CD14-positive monocyte (primary cell): Measurements from ENCODE around the gene CACUL1. TPM values are rescaled to one million over a fixed set of nuclear protein-coding genes. Genes with fewer than 3 reads are reported as not detected.

ENCODE experiments used
- DNase-seq, 3 donors: peaks; one replicate each; pipeline ENCODE4 v3.0.0-alpha.2; 2011 to 2022
- H2AFZ ChIP-seq: 2 replicates; pipeline ENCODE4 v1.6.0; 2012; ENCODE audit warnings: mild to moderate bottlenecking, low read depth, low read length, inconsistent platforms; ENCODE audit not compliant: insufficient read depth, poor library complexity, severe bottlenecking
- H3K27ac ChIP-seq, 2 donors: 1 replicate in 1 of 2; 2 replicates in 1 of 2; pipeline ENCODE4 v1.5.1; 2012 to 2013; ENCODE audit warnings: low read length in 2 of 2, control low read depth in 1 of 2, inconsistent platforms in 1 of 2, low read depth in 1 of 2, mild to moderate bottlenecking in 1 of 2
- H3K27me3 ChIP-seq, 2 donors: one replicate each; pipeline versions ENCODE4 v1.6.0 to v1.6.1; 2011 to 2013; ENCODE audit warnings: low read length in 2 of 2; ENCODE audit not compliant: control insufficient read depth in 2 of 2, insufficient read depth in 2 of 2
- H3K36me3 ChIP-seq, 2 donors: replicated peaks in 1 of 2; 1 replicate in 1 of 2; 2 replicates in 1 of 2; pipeline versions ENCODE4 v1.5.1 to v1.6.1; 2012 to 2013; ENCODE audit warnings: low read length in 2 of 2, control low read depth in 1 of 2, inconsistent platforms in 1 of 2, mild to moderate bottlenecking in 1 of 2; ENCODE audit not compliant: insufficient read depth in 2 of 2, control insufficient read depth in 1 of 2
- H3K4me1 ChIP-seq, 2 donors: 1 replicate in 1 of 2; 2 replicates in 1 of 2; pipeline versions ENCODE4 v1.5.1 to v1.6.1; 2012 to 2013; ENCODE audit warnings: low read length in 2 of 2, control low read depth in 1 of 2, inconsistent platforms in 1 of 2, mild to moderate bottlenecking in 1 of 2, moderate library complexity in 1 of 2; ENCODE audit not compliant: insufficient read depth in 2 of 2, control insufficient read depth in 1 of 2
- H3K4me2 ChIP-seq: replicated peaks from 2 replicates; pipeline ENCODE3; 2012; ENCODE audit warnings: low read length, moderate library complexity, mild to moderate bottlenecking; ENCODE audit not compliant: poor library complexity, severe bottlenecking; ENCODE audit errors: extremely low read depth
- H3K4me3 ChIP-seq, 3 experiments: fragments of 200-600 bp in 1 of 3; sonication (generic) in 1 of 3; replicated peaks in 1 of 3; 1 replicate in 2 of 3; 2 replicates in 1 of 3; pipeline ENCODE4 v1.5.1; 2011 to 2013; ENCODE audit warnings: low read length in 3 of 3, mild to moderate bottlenecking in 3 of 3, control low read depth in 2 of 3, low read depth in 2 of 3, inconsistent platforms in 1 of 3, moderate library complexity in 1 of 3
- H3K79me2 ChIP-seq: 2 replicates; pipeline ENCODE4 v1.6.0; 2012; ENCODE audit warnings: mild to moderate bottlenecking, control low read depth, inconsistent platforms, low read length, moderate library complexity; ENCODE audit not compliant: insufficient read depth
- H3K9ac ChIP-seq: 2 replicates; pipeline ENCODE4 v1.6.0; 2017; ENCODE audit warnings: low read length, mild to moderate bottlenecking; ENCODE audit not compliant: insufficient read depth, poor library complexity, severe bottlenecking
- H3K9me3 ChIP-seq, 2 donors: replicated peaks in 1 of 2; 1 replicate in 1 of 2; 2 replicates in 1 of 2; pipeline versions ENCODE4 v1.5.1 to v1.6.1; 2012 to 2013; ENCODE audit warnings: low read length in 2 of 2, control low read depth in 1 of 2; ENCODE audit not compliant: control insufficient read depth in 1 of 2, insufficient read depth in 1 of 2
- H4K20me1 ChIP-seq: 2 replicates; pipeline ENCODE4 v1.6.0; 2012; ENCODE audit warnings: mild to moderate bottlenecking, low read length, control low read depth, moderate library complexity; ENCODE audit not compliant: insufficient read depth
- H3K27ac Mint-ChIP-seq, 7 donors: one replicate each; pipeline ENCODE4 v1.8.0; 2020; ENCODE audit warnings: mild to moderate bottlenecking in 7 of 7, mixed read lengths in 7 of 7, moderate library complexity in 6 of 7, inconsistent platforms in 2 of 7
- H3K27me3 Mint-ChIP-seq, 3 donors: one replicate each; pipeline ENCODE4 v1.8.0; 2021 to 2022; ENCODE audit warnings: low read depth in 3 of 3, mild to moderate bottlenecking in 3 of 3, mixed read lengths in 3 of 3, moderate library complexity in 3 of 3, inconsistent platforms in 1 of 3
- H3K36me3 Mint-ChIP-seq, 2 donors: one replicate each; pipeline ENCODE4 v1.8.0; 2020; ENCODE audit warnings: mixed read lengths in 2 of 2, inconsistent platforms in 1 of 2, mild to moderate bottlenecking in 1 of 2
- H3K4me1 Mint-ChIP-seq: one replicate; pipeline ENCODE4 v1.8.0; 2020; ENCODE audit warnings: mild to moderate bottlenecking, mixed read lengths
- H3K4me3 Mint-ChIP-seq, 2 donors: one replicate each; pipeline ENCODE4 v1.8.0; 2020; ENCODE audit warnings: mild to moderate bottlenecking in 2 of 2, mixed read lengths in 2 of 2, moderate library complexity in 1 of 2
- H3K9me3 Mint-ChIP-seq, 7 donors: one replicate each; pipeline ENCODE4 v1.8.0; 2020 to 2022; ENCODE audit warnings: mixed read lengths in 7 of 7, mild to moderate bottlenecking in 6 of 7, moderate library complexity in 6 of 7, inconsistent platforms in 2 of 7
- CTCF ChIP-seq: fragments of 200-600 bp; IDR thresholded peaks from one replicate; pipeline ENCODE4 v1.8.0; 2022; ENCODE audit warnings: antibody characterized with exemption, mild to moderate bottlenecking
- WGBS: methylation state at CpG from one replicate; pipeline ENCODE4 v1.1.5; 2013; ENCODE audit warnings: missing lambda C conversion rate; ENCODE audit not compliant: insufficient coverage; 5-methylcytosine and 5-hydroxymethylcytosine counted together
- intact Hi-C, 2 donors: fragments of 100-400 bp; cut with micrococcal nuclease; formaldehyde crosslinking; loops; one replicate each; pipeline versions ENCODE4 v1.15.0 to v1.15.1; 2023
- polyA plus RNA-seq, 3 donors: library from polyadenylated mRNA; depleted of rRNA in 1 of 3; unstranded in 2 of 3; stranded (reverse) in 1 of 3; fragments of 300-500 nt in 2 of 3; fragments of >200 nt in 1 of 3; fragmentation: Illumina TruSeq in 2 of 3; gene quantifications; 1 replicate in 2 of 3; 2 replicates in 1 of 3; pipeline ENCODE4 v1.2.3, GENCODE V29; 2012 to 2021

CACUL1 gene
- polyA plus RNA-seq, 3 donors: 18.1 to 50.8 (median 38.8) TPM

GRCh38 chr10:118682533-118682932 lies 72.2 kb downstream of the CACUL1 start:
- Histone ChIP-seq H3K4me1 (no peaks in the 10 kb centered on the region), H3K79me2 (no peaks in the 10 kb centered on the region)

GRCh38 chr10:118680197-118680596 lies 74.6 kb downstream of the CACUL1 start:
- TF ChIP-seq CTCF: no peak
- Histone ChIP-seq H3K36me3 (peaks cover 32 to 65% of the 10 kb centered on the region in 2 donors), H3K4me1 (no peaks in the 10 kb centered on the region), H3K4me3 (no peak overlapping the region), H3K4me2 (no peak overlapping the region), H3K9ac (no peak overlapping the region), H4K20me1 (no peaks in the 10 kb centered on the region), H2AFZ (no peak overlapping the region), H3K27ac (no peak overlapping the region), H3K27me3 (no peaks in the 10 kb centered on the region), H3K79me2 (no peaks in the 10 kb centered on the region), H3K9me3 (no peaks in the 10 kb centered on the region)
- Mint-ChIP-seq H3K4me1 (no peaks in the 10 kb centered on the region), H3K9me3 (no peaks in the 10 kb centered on the region), H3K4me3 (no peak overlapping the region), H3K27ac (no peak overlapping the region), H3K36me3 (peaks cover 63% of the 10 kb centered on the region in 2 donors), H3K27me3 (no peaks in the 10 kb centered on the region)
- no peak for DNase-seq
- intact Hi-C loops: no loop called here
- no CpG with 5 or more reads among the region's 1 CpG for WGBS

More at GRCh38 chr10:118682533-118682932, 72.2 kb downstream of the CACUL1 start:
- Histone ChIP-seq H2AFZ (no peak overlapping the region), H3K9ac (no peak overlapping the region), H3K4me3 (no peak overlapping the region), H3K27ac (no peak overlapping the region), H3K4me2 (no peak overlapping the region), H3K36me3 (peaks cover 56 to 80% of the 10 kb centered on the region in 2 donors), H3K9me3 (no peaks in the 10 kb centered on the region), H4K20me1 (peaks cover 8% of the 10 kb centered on the region), H3K27me3 (no peaks in the 10 kb centered on the region)
- Mint-ChIP-seq H3K36me3 (peaks cover 75 to 82% of the 10 kb centered on the region in 2 donors), H3K27ac (no peak overlapping the region), H3K4me3 (no peak overlapping the region), H3K4me1 (no peaks in the 10 kb centered on the region), H3K9me3 (no peaks in the 10 kb centered on the region), H3K27me3 (no peaks in the 10 kb centered on the region)
- 96% methylated on average over 4 of the region's 6 CpGs for WGBS
- TF ChIP-seq CTCF: no peak
- intact Hi-C loops: no loop called here
- no peak for DNase-seq
